GM19023 (cell line): ENCODE data around the gene ACVRL1.

Experiments used
- ATAC-seq: cut with Tn5 transposase; IDR thresholded peaks from one replicate; pipeline ENCODE4 v1.9.1; 2021; ENCODE audit warnings: mild to moderate bottlenecking, moderate library complexity; ENCODE audit not compliant: unreplicated experiment

The ACVRL1 gene

GRCh38 chr12:51907083-51907855, at the start of gene ACVRL1:
ACVRL1 (plus strand) TSS chr12:51907504; CDS start chr12:51912475, 4,971 bp downstream.
- ATAC-seq = no peak

- ATAC-seq = no peak
Measured at GRCh38 chr12:51860986-51861385, 46.3 kb upstream of the ACVRL1 start.

GRCh38 chr12:51862947-51863346, 44.4 kb upstream of the ACVRL1 start:
- ATAC-seq = no peak

- ATAC-seq = no peak
Measured at GRCh38 chr12:51863363-51863932, 43.9 kb upstream of the ACVRL1 start.

GRCh38 chr12:51863933-51864832, 43.1 kb upstream of the ACVRL1 start:
- ATAC-seq = no peak

GRCh38 chr12:51864833-51865670, 42.3 kb upstream of the ACVRL1 start:
- ATAC-seq = no peak

- no peak for ATAC-seq
Measured at GRCh38 chr12:51865757-51866270, 41.5 kb upstream of the ACVRL1 start.

GRCh38 chr12:51866324-51866723, 41.0 kb upstream of the ACVRL1 start:
- ATAC-seq = no peak

GRCh38 chr12:51866762-51867161, 40.5 kb upstream of the ACVRL1 start:
- ATAC-seq = no peak

- no peak for ATAC-seq
Measured at GRCh38 chr12:51867371-51867770, 39.9 kb upstream of the ACVRL1 start.

GRCh38 chr12:51867796-51868428, 39.4 kb upstream of the ACVRL1 start:
- ATAC-seq = no peak

GRCh38 chr12:51868821-51869495, 38.3 kb upstream of the ACVRL1 start:
- ATAC-seq = no peak

GRCh38 chr12:51869496-51869865, 37.8 kb upstream of the ACVRL1 start:
- no peak for ATAC-seq

GRCh38 chr12:51869931-51870330, 37.4 kb upstream of the ACVRL1 start:
- no peak for ATAC-seq

- no peak for ATAC-seq
Measured at GRCh38 chr12:51870504-51870903, 36.8 kb upstream of the ACVRL1 start.

GRCh38 chr12:51871126-51871525, 36.2 kb upstream of the ACVRL1 start:
- no peak for ATAC-seq

- ATAC-seq = no peak
Measured at GRCh38 chr12:51871918-51872688, 35.2 kb upstream of the ACVRL1 start.

- ATAC-seq = no peak
Measured at GRCh38 chr12:51872689-51872981, 34.7 kb upstream of the ACVRL1 start.
